ENCODE data around the gene FOS. TPM values are rescaled to one million over a fixed set of nuclear protein-coding genes. Genes with fewer than 3 reads are reported as not detected.

FOS gene
- total RNA-seq, 1 donor from 2014 or later = 9.7 TPM

- peak overlapping the region; percentile 62 for H3K27ac ChIP-seq (replicated peaks)
- no peak overlapping the region for H3K4me3 ChIP-seq
- H3K36me3 ChIP-seq = no peaks in the 10 kb centered on the region
- TF ChIP-seq, protein P1, sequence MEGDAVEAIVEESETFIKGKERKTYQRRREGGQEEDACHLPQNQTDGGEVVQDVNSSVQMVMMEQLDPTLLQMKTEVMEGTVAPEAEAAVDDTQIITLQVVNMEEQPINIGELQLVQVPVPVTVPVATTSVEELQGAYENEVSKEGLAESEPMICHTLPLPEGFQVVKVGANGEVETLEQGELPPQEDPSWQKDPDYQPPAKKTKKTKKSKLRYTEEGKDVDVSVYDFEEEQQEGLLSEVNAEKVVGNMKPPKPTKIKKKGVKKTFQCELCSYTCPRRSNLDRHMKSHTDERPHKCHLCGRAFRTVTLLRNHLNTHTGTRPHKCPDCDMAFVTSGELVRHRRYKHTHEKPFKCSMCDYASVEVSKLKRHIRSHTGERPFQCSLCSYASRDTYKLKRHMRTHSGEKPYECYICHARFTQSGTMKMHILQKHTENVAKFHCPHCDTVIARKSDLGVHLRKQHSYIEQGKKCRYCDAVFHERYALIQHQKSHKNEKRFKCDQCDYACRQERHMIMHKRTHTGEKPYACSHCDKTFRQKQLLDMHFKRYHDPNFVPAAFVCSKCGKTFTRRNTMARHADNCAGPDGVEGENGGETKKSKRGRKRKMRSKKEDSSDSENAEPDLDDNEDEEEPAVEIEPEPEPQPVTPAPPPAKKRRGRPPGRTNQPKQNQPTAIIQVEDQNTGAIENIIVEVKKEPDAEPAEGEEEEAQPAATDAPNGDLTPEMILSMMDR (IDR thresholded peaks at IDR 0.05; ENCODE audit: borderline replicate concordance) = no peak
- no peaks in the 10 kb centered on the region for H3K9me3 ChIP-seq (replicated peaks)
- DNase-seq = no peak
- intact Hi-C loops (cut with micrococcal nuclease) = no loop called here
- H3K27me3 ChIP-seq (ENCODE audit: low read depth) = no peaks in the 10 kb centered on the region
- H3K4me1 ChIP-seq = peaks cover 16% of the 10 kb centered on the region
Measured at GRCh38 chr14:75267141-75267721, 11.4 kb upstream of the FOS start.

DNA sequence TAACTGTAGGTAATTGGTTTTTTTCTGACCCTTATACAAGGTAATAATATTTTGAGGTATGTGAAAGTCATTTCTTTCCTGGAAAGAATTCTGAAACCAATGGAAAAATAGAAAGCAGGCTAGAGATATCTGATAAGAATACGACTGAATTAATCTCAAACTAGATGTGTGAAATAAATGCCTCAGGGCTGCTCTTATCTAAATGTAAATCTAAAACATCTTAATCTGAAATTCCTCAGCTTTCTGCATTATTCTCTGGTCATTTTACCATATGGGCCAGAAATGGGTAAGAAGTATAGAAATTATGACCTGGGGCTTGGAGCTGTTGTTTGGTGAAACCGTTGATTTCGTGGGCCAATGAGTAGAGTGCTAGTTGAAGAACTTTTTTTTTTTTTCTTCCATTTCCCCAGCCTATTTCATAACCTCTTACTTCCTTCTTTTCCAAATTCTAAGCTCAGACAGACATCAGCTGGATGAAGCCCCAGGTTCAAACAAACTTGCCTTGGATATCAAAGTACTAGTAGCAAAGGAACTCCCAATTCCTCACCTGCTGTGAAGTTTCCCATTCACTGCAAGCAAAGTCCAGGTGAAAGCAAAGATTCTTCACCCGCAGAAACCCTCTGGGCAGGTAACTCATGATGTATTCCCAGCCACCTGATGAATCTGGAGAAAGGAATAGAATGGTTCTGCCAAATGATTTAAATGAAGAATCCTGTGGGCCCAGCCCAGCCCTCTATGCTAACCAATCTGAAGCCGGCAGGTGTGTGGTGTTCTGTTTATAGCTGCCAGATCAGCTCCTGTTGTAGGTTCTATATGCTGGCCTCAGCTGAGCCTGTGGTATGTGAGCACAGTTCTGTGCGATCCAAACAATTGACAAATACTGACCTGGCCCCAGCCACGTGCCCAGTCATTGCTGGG is 9.7 kb upstream of the FOS start:
- no peaks in the 10 kb centered on the region for H3K36me3 ChIP-seq
- no peak for DNase-seq
- H3K27ac ChIP-seq (replicated peaks) = no peak overlapping the region
- intact Hi-C loops (cut with micrococcal nuclease) = no loop called here
- no peaks in the 10 kb centered on the region for H3K9me3 ChIP-seq (replicated peaks)
- peaks cover 26% of the 10 kb centered on the region for H3K4me1 ChIP-seq
- TF ChIP-seq, protein P1 (IDR thresholded peaks at IDR 0.05; ENCODE audit: borderline replicate concordance) = no peak
- no peaks in the 10 kb centered on the region for H3K27me3 ChIP-seq (ENCODE audit: low read depth)
- no peak overlapping the region for H3K4me3 ChIP-seq

GRCh38 chr14:75271514-75271913 is 7.1 kb upstream of the FOS start:
- Histone ChIP-seq H3K9me3 (replicated peaks) (no peaks in the 10 kb centered on the region), H3K4me1 (peaks cover 39% of the 10 kb centered on the region), H3K4me3 (no peak overlapping the region), H3K27ac (replicated peaks) (no peak overlapping the region), H3K36me3 (no peaks in the 10 kb centered on the region), H3K27me3 (ENCODE audit: low read depth) (no peaks in the 10 kb centered on the region)
- intact Hi-C loops (cut with micrococcal nuclease) = no loop called here
- no peak for DNase-seq
- TF ChIP-seq, protein P1 (IDR thresholded peaks at IDR 0.05; ENCODE audit: borderline replicate concordance) = no peak

- Histone ChIP-seq H3K36me3 (no peaks in the 10 kb centered on the region), H3K27ac (replicated peaks) (no peak overlapping the region), H3K27me3 (ENCODE audit: low read depth) (no peaks in the 10 kb centered on the region), H3K4me3 (no peak overlapping the region), H3K9me3 (replicated peaks) (no peaks in the 10 kb centered on the region), H3K4me1 (peaks cover 38% of the 10 kb centered on the region)
- no peak for DNase-seq
- TF ChIP-seq, protein P1 (IDR thresholded peaks at IDR 0.05; ENCODE audit: borderline replicate concordance) = no peak
- intact Hi-C loops (cut with micrococcal nuclease) = no loop called here
Measured at GRCh38 chr14:75273272-75274049, 5.2 kb upstream of the FOS start.

- Histone ChIP-seq H3K4me3 (no peak overlapping the region), H3K27me3 (ENCODE audit: low read depth) (no peaks in the 10 kb centered on the region), H3K4me1 (peaks cover 44% of the 10 kb centered on the region), H3K27ac (replicated peaks) (peak overlapping the region; percentile 13), H3K36me3 (no peaks in the 10 kb centered on the region), H3K9me3 (replicated peaks) (no peaks in the 10 kb centered on the region)
- intact Hi-C loops (cut with micrococcal nuclease) = no loop called here
- DNase-seq = no peak
- TF ChIP-seq, protein P1 (IDR thresholded peaks at IDR 0.05; ENCODE audit: borderline replicate concordance) = no peak
Measured at GRCh38 chr14:75274050-75274898, 4.4 kb upstream of the FOS start.

Data from left ventricle myocardium inferior (tissue), 1 donor.